PC-3 (cell line): ENCODE results near the gene LGALS7. TPM values are rescaled to one million over a fixed set of nuclear protein-coding genes. Genes with fewer than 3 reads are reported as not detected.

Experiments used
- ATAC-seq: fragments of 200-7000 bp; cut with Tn5 transposase; 2 replicates; pipeline ENCODE4 v1.9.1; 2020; ENCODE audit warnings: mild to moderate bottlenecking, moderate library complexity
- BruUV-seq: library from RNA; stranded (reverse); fragments of 400-500 nt; replicated peaks from 2 replicates; lab custom pipeline; 2021; lab: Mats Ljungman, UMichigan
- CTCF ChIA-PET: fragments of 300-600 bp; sonication (Branson Sonifier 250); formaldehyde crosslinking; loops from one replicate; lab custom pipeline; 2022; ENCODE audit warnings: antibody characterized with exemption; lab: Charles Lee
- POLR2A ChIA-PET: fragments of 300-600 bp; sonication (Branson Sonifier 250); formaldehyde crosslinking; loops from one replicate; lab custom pipeline; 2022; ENCODE audit warnings: antibody characterized with exemption; ENCODE audit not compliant: unreplicated experiment; lab: Charles Lee
- DNase-seq: peaks from one replicate; pipeline ENCODE4 v3.0.0-alpha.2; 2015
- H2AFZ ChIP-seq: fragments of 300-600 bp; sonication (generic); 2 replicates; pipeline ENCODE4 v1.6.0; 2016; ENCODE audit warnings: antibody characterized with exemption, low read length
- H3F3A ChIP-seq: fragments of 300-600 bp; sonication (generic); one replicate; pipeline ENCODE4 v1.6.0; 2017; ENCODE audit warnings: antibody characterized with exemption, low read length, control low read depth, mild to moderate bottlenecking; ENCODE audit not compliant: unreplicated experiment
- H3K27ac ChIP-seq: fragments of 300-600 bp; sonication (generic); 2 replicates; pipeline ENCODE4 v1.5.1; 2016; ENCODE audit warnings: mild to moderate bottlenecking, low read length
- H3K27me3 ChIP-seq: fragments of 300-600 bp; sonication (generic); 2 replicates; pipeline ENCODE4 v1.6.1; 2016; ENCODE audit warnings: low read length, mixed read lengths
- H3K36me3 ChIP-seq: fragments of 300-600 bp; sonication (generic); 2 replicates; pipeline ENCODE4 v1.6.1; 2016; ENCODE audit warnings: low read depth, mixed run types, low read length, mixed read lengths
- H3K4me1 ChIP-seq: fragments of 300-600 bp; sonication (generic); 2 replicates; pipeline ENCODE4 v1.5.1; 2016; ENCODE audit warnings: low read length; ENCODE audit not compliant: insufficient read depth
- H3K4me2 ChIP-seq: fragments of 300-600 bp; sonication (generic); 2 replicates; pipeline ENCODE4 v1.6.0; 2016; ENCODE audit warnings: low read length
- H3K4me3 ChIP-seq: fragments of 300-600 bp; sonication (generic); 2 replicates; pipeline ENCODE4 v1.5.1; 2016; ENCODE audit warnings: mild to moderate bottlenecking, low read length, mixed read lengths
- H3K79me2 ChIP-seq: fragments of 300-600 bp; sonication (generic); 2 replicates; pipeline ENCODE4 v1.6.1; 2017; ENCODE audit warnings: low read length, mixed read lengths
- H3K9ac ChIP-seq: fragments of 300-600 bp; sonication (generic); 2 replicates; pipeline ENCODE4 v1.6.0; 2016; ENCODE audit warnings: mild to moderate bottlenecking, low read length
- H3K9me2 ChIP-seq: fragments of 300-600 bp; sonication (generic); replicated peaks from 2 replicates; pipeline ENCODE4 v1.6.1; 2016; ENCODE audit warnings: mixed run types, low read length, mixed read lengths
- H3K9me3 ChIP-seq: fragments of 300-600 bp; sonication (generic); 2 replicates; pipeline ENCODE4 v1.6.1; 2016; ENCODE audit warnings: low read length, mixed read lengths
- H4K20me1 ChIP-seq: fragments of 300-600 bp; sonication (generic); 2 replicates; pipeline ENCODE4 v1.6.1; 2016; ENCODE audit warnings: low read length, mixed read lengths
- CTCF ChIP-seq: fragments of 300-600 bp; sonication (generic); conservative IDR thresholded peaks from 2 replicates; pipeline ENCODE4 v1.5.1; 2017; ENCODE audit warnings: antibody characterized with exemption, low read depth, mild to moderate bottlenecking, low read length
- EZH2 ChIP-seq: fragments of 300-600 bp; sonication (generic); IDR thresholded peaks from one replicate; pipeline ENCODE4 v1.6.1; 2017; ENCODE audit warnings: antibody characterized with exemption, mild to moderate bottlenecking, low read length; ENCODE audit not compliant: unreplicated experiment
- EZH2phosphoT487 ChIP-seq: fragments of 300-600 bp; sonication (generic); IDR thresholded peaks from 2 replicates; pipeline ENCODE4 v1.6.1; 2018; ENCODE audit warnings: mild to moderate bottlenecking, antibody characterized with exemption, low read length, borderline replicate concordance
- intact Hi-C: fragments of 100-400 bp; cut with micrococcal nuclease; formaldehyde crosslinking; loops from 2 replicates; pipeline ENCODE4 v1.9.0; 2023
- total RNA-seq: library from RNA; depleted of rRNA; stranded (reverse); fragments of >200 nt; gene quantifications from 2 replicates; pipeline ENCODE4 v1.2.3, GENCODE V29; 2014

Gene LGALS7
- total RNA-seq, 1 experiment from 2014 or later, result not detected

DNA sequence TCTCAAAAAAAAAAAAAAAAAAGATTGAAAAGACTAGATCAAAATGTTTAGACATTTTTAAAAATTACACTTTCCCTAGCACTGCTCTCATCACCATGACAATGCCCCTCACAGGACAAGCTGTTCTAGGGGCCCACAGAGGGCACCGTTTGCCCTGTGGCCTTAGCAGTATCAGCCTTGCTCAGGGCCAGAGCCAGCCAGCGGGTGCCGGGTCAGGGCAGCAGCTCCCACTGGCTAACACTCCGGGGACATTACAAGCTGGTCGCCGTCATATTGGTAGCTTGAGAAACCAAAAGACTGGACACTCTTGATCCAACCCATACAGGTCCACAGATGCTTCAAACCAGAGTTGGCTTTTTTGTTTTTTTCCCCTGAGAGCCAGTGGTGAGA is 47.0 kb downstream of the LGALS7 start:
- H3K27me3 ChIP-seq, result no peaks in the 10 kb centered on the region
- no peaks in the 10 kb centered on the region for H4K20me1 ChIP-seq
- peaks cover 50% of the 10 kb centered on the region for H3K36me3 ChIP-seq
- H3K4me2 ChIP-seq, result no peak overlapping the region
- BruUV-seq, result no TSS peak
- CTCF ChIA-PET, result no interaction called here
- intact Hi-C loops, result no loop called here
- no peaks in the 10 kb centered on the region for H3K9me2 ChIP-seq
- no peak overlapping the region for H3K27ac ChIP-seq
- no peak for ATAC-seq
- H3K4me3 ChIP-seq, result no peak overlapping the region
- no peaks in the 10 kb centered on the region for H3K9me3 ChIP-seq
- H3F3A ChIP-seq, result no peaks in the 10 kb centered on the region
- DNase-seq, result no peak
- no peak overlapping the region for H2AFZ ChIP-seq
- H3K9ac ChIP-seq, result no peak overlapping the region
- no peaks in the 10 kb centered on the region for H3K4me1 ChIP-seq
- POLR2A ChIA-PET, result interaction anchor here (0.6 kb wide), 2 partner anchors 39 to 501 kb away, joined by 3 read pairs; no protein-coding TSS in a partner anchor
- no peaks in the 10 kb centered on the region for H3K79me2 ChIP-seq
- TF ChIP-seq CTCF (no peak), EZH2phosphoT487 (no peak), EZH2 (no peak)

DNA sequence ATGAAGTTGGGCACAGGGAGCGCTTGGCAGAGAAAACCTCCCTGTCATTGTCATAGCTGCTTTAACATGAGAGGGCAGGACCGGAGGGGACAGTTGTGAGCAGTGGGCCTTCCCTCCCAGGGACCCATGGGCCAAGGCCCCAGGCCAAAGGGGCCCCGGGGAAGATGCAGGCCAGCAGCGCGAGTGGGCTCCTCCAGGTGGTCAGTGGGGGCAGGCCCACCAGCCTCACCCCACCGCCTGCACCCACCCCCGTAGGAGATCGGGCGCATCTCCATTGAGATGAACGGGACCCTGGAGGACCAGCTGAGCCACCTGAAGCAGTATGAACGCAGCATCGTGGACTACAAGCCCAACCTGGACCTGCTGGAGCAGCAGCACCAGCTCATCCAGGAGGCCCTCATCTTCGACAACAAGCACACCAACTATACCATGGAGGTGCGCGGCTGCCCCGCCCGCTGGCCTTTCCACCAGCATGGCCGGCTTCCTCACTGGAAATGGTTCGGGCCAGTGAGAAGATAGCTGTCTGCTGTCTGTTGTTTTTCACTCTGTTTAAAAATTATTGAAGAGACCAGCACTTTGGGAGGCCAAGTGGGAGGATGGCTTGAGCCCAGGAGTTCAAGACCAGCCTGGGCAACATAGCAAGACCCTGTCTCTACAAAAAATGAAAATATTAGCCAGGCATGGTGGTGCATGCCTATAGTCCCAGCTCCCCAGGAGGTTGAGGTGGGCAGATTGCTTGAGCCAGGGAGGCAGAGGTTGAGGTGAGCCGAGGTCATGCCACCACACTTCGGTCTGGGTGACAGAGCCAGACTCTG is 47.6 kb downstream of the LGALS7 start:
- Histone ChIP-seq H3K27ac (no peak overlapping the region), H4K20me1 (no peaks in the 10 kb centered on the region)

More for the DNA sequence above, 47.6 kb downstream of the LGALS7 start:
- Histone ChIP-seq H3K9me3 (no peaks in the 10 kb centered on the region), H3K27me3 (no peaks in the 10 kb centered on the region), H3K4me1 (no peaks in the 10 kb centered on the region), H3K9ac (no peak overlapping the region), H2AFZ (no peak overlapping the region), H3K9me2 (no peaks in the 10 kb centered on the region), H3K4me3 (no peak overlapping the region), H3F3A (no peaks in the 10 kb centered on the region), H3K4me2 (no peak overlapping the region), H3K79me2 (no peaks in the 10 kb centered on the region), H3K36me3 (peaks cover 52% of the 10 kb centered on the region)
- intact Hi-C loops, result no loop called here
- no TSS peak for BruUV-seq
- DNase-seq (no peak), ATAC-seq (no peak)
- CTCF ChIA-PET, result no interaction called here
- POLR2A ChIA-PET, result interaction anchor here (0.6 kb wide), 1 partner anchor 500 kb away, joined by 3 read pairs; no protein-coding TSS in a partner anchor
- TF ChIP-seq EZH2 (no peak), EZH2phosphoT487 (no peak), CTCF (no peak)
